ENCODE results near the gene CPXM1.

Gene CPXM1

DNA sequence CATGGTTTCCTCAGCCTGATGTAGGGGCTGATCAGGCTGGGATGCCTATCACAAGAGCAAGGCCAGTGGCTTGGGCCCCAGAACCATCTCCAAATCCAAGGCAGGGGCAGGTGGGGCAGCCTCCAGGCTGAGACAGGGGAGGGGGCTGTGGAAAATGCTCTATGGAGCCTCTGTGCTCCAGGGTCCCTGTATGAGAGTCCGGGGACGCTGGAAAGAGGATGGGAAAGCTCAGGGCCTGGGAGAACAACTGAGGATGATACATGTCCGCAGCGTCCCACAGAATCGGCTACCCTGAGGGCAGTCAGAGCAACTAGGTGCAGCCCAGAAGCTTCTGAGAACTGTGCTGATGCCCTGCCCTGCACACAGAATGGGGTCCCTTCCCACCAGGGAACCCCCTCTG lies 43.4 kb downstream of the CPXM1 start:
- Histone ChIP-seq H3K9me3 (ENCODE audit: control insufficient read depth in 2 of 2, low read length in 2 of 2) (no peaks in the 10 kb centered on the region), H3K9ac (ENCODE audit: low read depth in 1 of 2, low read length in 2 of 2) (no peak overlapping the region), H3K27me3 (ENCODE audit: control insufficient read depth in 2 of 2, insufficient read depth in 2 of 2, low read length in 2 of 2) (peaks cover 11 to 23% of the 10 kb centered on the region in 2 donors), H3K36me3 (ENCODE audit: control insufficient read depth in 2 of 2, insufficient read depth in 2 of 2, low read length in 2 of 2) (no peaks in the 10 kb centered on the region), H3K4me3 (ENCODE audit: low read length in 2 of 2) (no peak overlapping the region), H3K27ac (ENCODE audit: low read depth in 2 of 2, low read length in 2 of 2) (no peak overlapping the region), H3K4me1 (ENCODE audit: control insufficient read depth in 2 of 2, insufficient read depth in 2 of 2, low read length in 2 of 2) (peaks cover 7 to 15% of the 10 kb centered on the region in 2 donors)

- Histone ChIP-seq H3K4me1 (ENCODE audit: control insufficient read depth in 2 of 2, insufficient read depth in 2 of 2, low read length in 2 of 2) (peaks cover 10 to 17% of the 10 kb centered on the region in 2 donors), H3K9me3 (ENCODE audit: control insufficient read depth in 2 of 2, low read length in 2 of 2) (no peaks in the 10 kb centered on the region), H3K9ac (ENCODE audit: low read depth in 1 of 2, low read length in 2 of 2) (no peak overlapping the region), H3K27me3 (ENCODE audit: control insufficient read depth in 2 of 2, insufficient read depth in 2 of 2, low read length in 2 of 2) (peaks cover 11 to 23% of the 10 kb centered on the region in 2 donors), H3K27ac (ENCODE audit: low read depth in 2 of 2, low read length in 2 of 2) (no peak overlapping the region), H3K36me3 (ENCODE audit: control insufficient read depth in 2 of 2, insufficient read depth in 2 of 2, low read length in 2 of 2) (no peaks in the 10 kb centered on the region), H3K4me3 (ENCODE audit: low read length in 2 of 2) (no peak overlapping the region)
Observed at GRCh38 chr20:2756056-2756611, 44.3 kb downstream of the CPXM1 start.

GRCh38 chr20:2755451-2756055 lies 44.9 kb downstream of the CPXM1 start:
- Histone ChIP-seq H3K9ac (ENCODE audit: low read depth in 1 of 2, low read length in 2 of 2) (no peak overlapping the region), H3K27ac (ENCODE audit: low read depth in 2 of 2, low read length in 2 of 2) (no peak overlapping the region), H3K4me3 (ENCODE audit: low read length in 2 of 2) (no peak overlapping the region), H3K27me3 (ENCODE audit: control insufficient read depth in 2 of 2, insufficient read depth in 2 of 2, low read length in 2 of 2) (peaks cover 11 to 25% of the 10 kb centered on the region in 2 donors), H3K36me3 (ENCODE audit: control insufficient read depth in 2 of 2, insufficient read depth in 2 of 2, low read length in 2 of 2) (no peaks in the 10 kb centered on the region), H3K4me1 (ENCODE audit: control insufficient read depth in 2 of 2, insufficient read depth in 2 of 2, low read length in 2 of 2) (peaks cover 15 to 22% of the 10 kb centered on the region in 2 donors), H3K9me3 (ENCODE audit: control insufficient read depth in 2 of 2, low read length in 2 of 2) (no peaks in the 10 kb centered on the region)

GRCh38 chr20:2754424-2754823 lies 46.0 kb downstream of the CPXM1 start:
- Histone ChIP-seq H3K9ac (ENCODE audit: low read depth in 1 of 2, low read length in 2 of 2) (no peak overlapping the region), H3K4me1 (ENCODE audit: control insufficient read depth in 2 of 2, insufficient read depth in 2 of 2, low read length in 2 of 2) (peaks cover 22% of the 10 kb centered on the region in 2 donors), H3K9me3 (ENCODE audit: control insufficient read depth in 2 of 2, low read length in 2 of 2) (no peaks in the 10 kb centered on the region), H3K4me3 (ENCODE audit: low read length in 2 of 2) (no peak overlapping the region), H3K27ac (ENCODE audit: low read depth in 2 of 2, low read length in 2 of 2) (no peak overlapping the region), H3K27me3 (ENCODE audit: control insufficient read depth in 2 of 2, insufficient read depth in 2 of 2, low read length in 2 of 2) (peaks cover 11 to 25% of the 10 kb centered on the region in 2 donors), H3K36me3 (ENCODE audit: control insufficient read depth in 2 of 2, insufficient read depth in 2 of 2, low read length in 2 of 2) (no peaks in the 10 kb centered on the region)

- Histone ChIP-seq H3K9me3 (ENCODE audit: control insufficient read depth in 2 of 2, low read length in 2 of 2) (no peaks in the 10 kb centered on the region), H3K9ac (ENCODE audit: low read depth in 1 of 2, low read length in 2 of 2) (no peak overlapping the region), H3K27ac (ENCODE audit: low read depth in 2 of 2, low read length in 2 of 2) (no peak overlapping the region), H3K4me1 (ENCODE audit: control insufficient read depth in 2 of 2, insufficient read depth in 2 of 2, low read length in 2 of 2) (peaks cover 22% of the 10 kb centered on the region in 2 donors), H3K27me3 (ENCODE audit: control insufficient read depth in 2 of 2, insufficient read depth in 2 of 2, low read length in 2 of 2) (peaks cover 11 to 25% of the 10 kb centered on the region in 2 donors), H3K4me3 (ENCODE audit: low read length in 2 of 2) (no peak overlapping the region), H3K36me3 (ENCODE audit: control insufficient read depth in 2 of 2, insufficient read depth in 2 of 2, low read length in 2 of 2) (no peaks in the 10 kb centered on the region)
Observed at GRCh38 chr20:2753461-2754040, 46.9 kb downstream of the CPXM1 start.

GRCh38 chr20:2752567-2753460 lies 47.6 kb downstream of the CPXM1 start:
- peaks cover 11 to 23% of the 10 kb centered on the region in 2 donors for H3K27me3 ChIP-seq (ENCODE audit: control insufficient read depth in 2 of 2, insufficient read depth in 2 of 2, low read length in 2 of 2)
- peak overlapping the region; percentile 53 to 54 for H3K4me3 ChIP-seq (ENCODE audit: low read length in 2 of 2)
- H3K27ac ChIP-seq (ENCODE audit: low read depth in 2 of 2, low read length in 2 of 2) = no peak overlapping the region

GRCh38 chr20:2751878-2752566 lies 48.4 kb downstream of the CPXM1 start:
- Histone ChIP-seq H3K27ac (ENCODE audit: low read depth in 2 of 2, low read length in 2 of 2) (no peak overlapping the region), H3K36me3 (ENCODE audit: control insufficient read depth in 2 of 2, insufficient read depth in 2 of 2, low read length in 2 of 2) (no peaks in the 10 kb centered on the region), H3K9ac (ENCODE audit: low read depth in 1 of 2, low read length in 2 of 2) (peak overlapping the region in 1 of 2 donors; percentile 33), H3K27me3 (ENCODE audit: control insufficient read depth in 2 of 2, insufficient read depth in 2 of 2, low read length in 2 of 2) (peaks cover 11 to 23% of the 10 kb centered on the region in 2 donors), H3K9me3 (ENCODE audit: control insufficient read depth in 2 of 2, low read length in 2 of 2) (no peaks in the 10 kb centered on the region), H3K4me3 (ENCODE audit: low read length in 2 of 2) (peak overlapping the region in 1 of 2 donors; percentile 53), H3K4me1 (ENCODE audit: control insufficient read depth in 2 of 2, insufficient read depth in 2 of 2, low read length in 2 of 2) (peaks cover 22% of the 10 kb centered on the region in 2 donors)

More at GRCh38 chr20:2752567-2753460, 47.6 kb downstream of the CPXM1 start:
- peak overlapping the region in 1 of 2 donors; percentile 33 for H3K9ac ChIP-seq (ENCODE audit: low read depth in 1 of 2, low read length in 2 of 2)
- H3K9me3 ChIP-seq (ENCODE audit: control insufficient read depth in 2 of 2, low read length in 2 of 2) = no peaks in the 10 kb centered on the region
- H3K4me1 ChIP-seq (ENCODE audit: control insufficient read depth in 2 of 2, insufficient read depth in 2 of 2, low read length in 2 of 2) = peaks cover 22% of the 10 kb centered on the region in 2 donors
- H3K36me3 ChIP-seq (ENCODE audit: control insufficient read depth in 2 of 2, insufficient read depth in 2 of 2, low read length in 2 of 2) = no peaks in the 10 kb centered on the region

DNA sequence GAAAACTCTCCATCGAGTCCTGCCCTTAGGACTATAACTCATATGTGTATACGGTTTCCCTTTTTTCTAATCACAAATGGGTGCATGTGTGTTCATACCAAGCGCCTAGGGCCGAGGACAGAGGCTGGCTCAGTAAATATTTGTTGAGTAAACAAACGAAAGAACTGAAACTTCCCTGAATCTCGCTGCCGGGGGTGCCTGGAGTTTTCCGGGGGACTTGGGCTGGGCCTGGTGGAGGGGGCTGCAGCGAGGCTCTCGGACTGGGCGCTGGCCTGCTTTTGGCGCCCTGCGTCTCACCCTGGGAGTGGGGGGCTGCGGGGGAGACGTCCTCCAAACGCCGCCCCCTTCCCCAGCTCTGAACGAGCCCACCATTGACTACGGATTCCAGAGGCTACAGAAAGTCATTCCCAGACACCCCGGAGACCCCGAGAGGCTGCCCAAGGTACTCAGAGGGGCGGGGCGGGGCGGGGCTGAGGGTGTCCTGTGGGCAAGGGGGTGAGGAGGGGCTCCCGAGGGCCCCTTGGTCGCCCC lies 49.0 kb downstream of the CPXM1 start:
- no peaks in the 10 kb centered on the region for H3K9me3 ChIP-seq (ENCODE audit: control insufficient read depth in 2 of 2, low read length in 2 of 2)
- H3K36me3 ChIP-seq (ENCODE audit: control insufficient read depth in 2 of 2, insufficient read depth in 2 of 2, low read length in 2 of 2) = no peaks in the 10 kb centered on the region
- H3K27me3 ChIP-seq (ENCODE audit: control insufficient read depth in 2 of 2, insufficient read depth in 2 of 2, low read length in 2 of 2) = peaks cover 11 to 23% of the 10 kb centered on the region in 2 donors
- H3K4me3 ChIP-seq (ENCODE audit: low read length in 2 of 2) = peak overlapping the region; percentile 24 to 56
- no peak overlapping the region for H3K9ac ChIP-seq (ENCODE audit: low read depth in 1 of 2, low read length in 2 of 2)
- H3K27ac ChIP-seq (ENCODE audit: low read depth in 2 of 2, low read length in 2 of 2) = no peak overlapping the region
- peaks cover 22% of the 10 kb centered on the region in 2 donors for H3K4me1 ChIP-seq (ENCODE audit: control insufficient read depth in 2 of 2, insufficient read depth in 2 of 2, low read length in 2 of 2)

- peak overlapping the region; percentile 45 to 56 for H3K4me3 ChIP-seq (ENCODE audit: low read length in 2 of 2)
- H3K36me3 ChIP-seq (ENCODE audit: control insufficient read depth in 2 of 2, insufficient read depth in 2 of 2, low read length in 2 of 2) = no peaks in the 10 kb centered on the region
- H3K9me3 ChIP-seq (ENCODE audit: control insufficient read depth in 2 of 2, low read length in 2 of 2) = no peaks in the 10 kb centered on the region
- H3K27me3 ChIP-seq (ENCODE audit: control insufficient read depth in 2 of 2, insufficient read depth in 2 of 2, low read length in 2 of 2) = peaks cover 11 to 19% of the 10 kb centered on the region in 2 donors
- peaks cover 22% of the 10 kb centered on the region in 2 donors for H3K4me1 ChIP-seq (ENCODE audit: control insufficient read depth in 2 of 2, insufficient read depth in 2 of 2, low read length in 2 of 2)
- no peak overlapping the region for H3K9ac ChIP-seq (ENCODE audit: low read depth in 1 of 2, low read length in 2 of 2)
- no peak overlapping the region for H3K27ac ChIP-seq (ENCODE audit: low read depth in 2 of 2, low read length in 2 of 2)
Observed at GRCh38 chr20:2750491-2751251, 49.8 kb downstream of the CPXM1 start.
